Osteocyte (in vitro differentiated cells): ENCODE results near the gene MS4A4E. TPM values are rescaled to one million over a fixed set of nuclear protein-coding genes. Genes with fewer than 3 reads are reported as not detected.
"Not testable (repeated sequence)": the region's sequence is repeated elsewhere in the genome, so short reads cannot be mapped to it uniquely, and the experiment has no call there.

Experiments used
- DNase-seq: peaks from one replicate; pipeline ENCODE4 v3.0.0; 2021; ENCODE audit warnings: mixed read lengths; ENCODE audit not compliant: unreplicated experiment; ENCODE audit errors: extremely low spot score
- H3K27ac Mint-ChIP-seq: one replicate; pipeline ENCODE4 v1.8.0; 2021; ENCODE audit warnings: mild to moderate bottlenecking, mixed read lengths; ENCODE audit not compliant: unreplicated experiment
- H3K27me3 Mint-ChIP-seq: one replicate; pipeline ENCODE4 v1.8.0; 2021; ENCODE audit warnings: mixed read lengths; ENCODE audit not compliant: unreplicated experiment
- H3K36me3 Mint-ChIP-seq: one replicate; pipeline ENCODE4 v1.8.0; 2021; ENCODE audit warnings: mixed read lengths; ENCODE audit not compliant: unreplicated experiment
- H3K4me1 Mint-ChIP-seq: one replicate; pipeline ENCODE4 v1.8.0; 2021; ENCODE audit warnings: mixed read lengths; ENCODE audit not compliant: unreplicated experiment
- H3K4me3 Mint-ChIP-seq: one replicate; pipeline ENCODE4 v1.8.0; 2021; ENCODE audit warnings: mild to moderate bottlenecking, moderate library complexity, mixed read lengths; ENCODE audit not compliant: unreplicated experiment
- H3K9me3 Mint-ChIP-seq: one replicate; pipeline ENCODE4 v1.8.0; 2021; ENCODE audit warnings: mixed read lengths; ENCODE audit not compliant: unreplicated experiment
- CTCF ChIP-seq: fragments of 200-600 bp; sonication (generic); IDR thresholded peaks from 2 replicates; pipeline ENCODE4 v1.5.0; 2021; ENCODE audit warnings: antibody characterized with exemption, mild to moderate bottlenecking, moderate library complexity
- microRNA-seq: library from miRNA; unstranded; fragments of <30 nt; microRNA quantifications from one replicate; pipeline ENCODE4 v1.1.0, GENCODE V29; 2020; ENCODE audit not compliant: unreplicated experiment
- total RNA-seq: library from RNA; stranded (reverse); gene quantifications from 2 replicates; pipeline ENCODE4 v1.2.1, GENCODE V29; 2021

Gene MS4A4E
- total RNA-seq, 1 donor from 2014 or later: 0.30 TPM

- Mint-ChIP-seq H3K4me1 (no peaks in the 10 kb centered on the region), H3K27ac (no peak overlapping the region), H3K27me3 (no peaks in the 10 kb centered on the region), H3K4me3 (no peak overlapping the region), H3K9me3 (no peaks in the 10 kb centered on the region), H3K36me3 (no peaks in the 10 kb centered on the region)
- no peak for DNase-seq
- TF ChIP-seq CTCF: no peak
These were observed 84.3 kb downstream of the MS4A4E start for GRCh38 chr11:60158636-60159035.

- H3K27ac Mint-ChIP-seq: no peak overlapping the region
- H3K9me3 Mint-ChIP-seq: no peaks in the 10 kb centered on the region
- no peaks in the 10 kb centered on the region for H3K4me1 Mint-ChIP-seq
- H3K36me3 Mint-ChIP-seq: no peaks in the 10 kb centered on the region
- no peak overlapping the region for H3K4me3 Mint-ChIP-seq
- no peak for DNase-seq
- TF ChIP-seq CTCF: no peak
- H3K27me3 Mint-ChIP-seq: no peaks in the 10 kb centered on the region
These were observed 87.0 kb downstream of the MS4A4E start for GRCh38 chr11:60155931-60156330.

GRCh38 chr11:60152727-60153126 is 90.2 kb downstream of the MS4A4E start:
- not testable (repeated sequence) for H3K27me3 Mint-ChIP-seq, H3K27ac Mint-ChIP-seq, H3K9me3 Mint-ChIP-seq, H3K4me3 Mint-ChIP-seq, DNase-seq, H3K36me3 Mint-ChIP-seq, H3K4me1 Mint-ChIP-seq

GRCh38 chr11:60150279-60150678 is 92.7 kb downstream of the MS4A4E start:
- H3K4me1 Mint-ChIP-seq: no peaks in the 10 kb centered on the region
- H3K27ac Mint-ChIP-seq: no peak overlapping the region
- no peak for TF ChIP-seq CTCF
- no peaks in the 10 kb centered on the region for H3K27me3 Mint-ChIP-seq
- no peaks in the 10 kb centered on the region for H3K36me3 Mint-ChIP-seq
- DNase-seq: no peak
- no peak overlapping the region for H3K4me3 Mint-ChIP-seq
- no peaks in the 10 kb centered on the region for H3K9me3 Mint-ChIP-seq

Small RNA genes lying within 50 kb of the gene (microRNA-seq; reads per million reads assigned to microRNA genes)
- gene MIR6503: not detected

Other genes with a start within 250 kb of the MS4A4E start
- gene OOSP4B, start 226.0 kb downstream of the MS4A4E start, total RNA-seq: not detected in 2 replicates
- gene OOSP2, start 202.7 kb downstream of the MS4A4E start, total RNA-seq: not detected in 2 replicates
- not detected in 2 replicates for gene MS4A3, start 186.5 kb downstream of the MS4A4E start, total RNA-seq
- gene MS4A2, start 154.5 kb downstream of the MS4A4E start, total RNA-seq: not detected in 2 replicates
- not detected in 2 replicates for gene MS4A6A, start 60.1 kb downstream of the MS4A4E start, total RNA-seq
- gene MS4A4A, start 37.5 kb upstream of the MS4A4E start, total RNA-seq: not detected in 2 replicates
- gene MS4A6E, start 84.1 kb upstream of the MS4A4E start, total RNA-seq: not detected in 2 replicates
- not detected in 2 replicates for gene MS4A7, start 135.4 kb upstream of the MS4A4E start, total RNA-seq
- not detected in 2 replicates for gene MS4A14, start 153.3 kb upstream of the MS4A4E start, total RNA-seq
- not detected in 2 replicates for gene MS4A5, start 186.4 kb upstream of the MS4A4E start, total RNA-seq
- gene MS4A1, start 212.7 kb upstream of the MS4A4E start, total RNA-seq: not detected in 2 replicates
- gene MS4A12, start 249.6 kb upstream of the MS4A4E start, total RNA-seq: not detected in 2 replicates